Measurements from ENCODE around the gene TMED7.

TMED7 gene

DNA sequence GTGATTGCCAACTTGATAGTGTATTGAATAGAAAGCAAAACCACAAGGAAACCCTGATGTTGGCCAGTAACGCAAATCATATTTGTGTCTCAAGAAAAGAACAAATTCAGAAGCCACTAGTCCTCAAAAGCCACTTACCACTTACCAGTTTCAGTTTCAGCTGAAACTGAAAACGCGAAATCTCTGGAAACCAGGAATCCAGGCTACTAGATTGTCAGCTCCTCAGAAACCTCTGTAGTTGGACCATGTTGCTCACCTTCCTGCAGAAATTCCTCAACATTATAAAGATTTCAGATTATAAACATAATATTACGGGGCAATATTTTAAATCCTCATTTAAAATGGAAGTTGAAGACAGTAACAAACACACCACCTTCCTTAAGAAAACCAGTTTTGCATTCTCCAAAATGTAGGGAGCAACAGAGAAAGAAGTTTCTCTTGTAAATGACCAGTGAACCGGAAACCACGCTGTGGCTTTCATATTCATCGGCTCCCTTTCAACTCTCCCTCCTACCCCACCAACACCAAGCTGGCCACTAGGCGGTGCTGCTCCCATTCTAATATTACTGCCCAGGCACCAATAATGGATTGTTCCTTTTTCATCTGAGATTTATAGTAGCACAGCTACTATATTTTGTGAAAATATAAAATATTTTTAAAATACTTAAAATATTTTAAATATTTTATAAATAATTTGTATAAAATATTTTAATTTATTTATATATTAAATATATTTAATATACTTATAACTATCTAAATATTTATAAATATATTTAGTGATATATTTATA lies 8.7 kb upstream of the TMED7 start:
- peak; percentile 76 for DNase-seq (ENCODE audit: extremely low spot score)
- ChIA-PET CTCF (interaction anchor here (0.7 to 3.6 kb wide), 14 partner anchors 9 to 444 kb away, joined by 3 to 27 read pairs (median 4); partner anchors contain the start of genes ATG12 and TMED7), POLR2A (no interaction called here)
- TF ChIP-seq, protein P1, sequence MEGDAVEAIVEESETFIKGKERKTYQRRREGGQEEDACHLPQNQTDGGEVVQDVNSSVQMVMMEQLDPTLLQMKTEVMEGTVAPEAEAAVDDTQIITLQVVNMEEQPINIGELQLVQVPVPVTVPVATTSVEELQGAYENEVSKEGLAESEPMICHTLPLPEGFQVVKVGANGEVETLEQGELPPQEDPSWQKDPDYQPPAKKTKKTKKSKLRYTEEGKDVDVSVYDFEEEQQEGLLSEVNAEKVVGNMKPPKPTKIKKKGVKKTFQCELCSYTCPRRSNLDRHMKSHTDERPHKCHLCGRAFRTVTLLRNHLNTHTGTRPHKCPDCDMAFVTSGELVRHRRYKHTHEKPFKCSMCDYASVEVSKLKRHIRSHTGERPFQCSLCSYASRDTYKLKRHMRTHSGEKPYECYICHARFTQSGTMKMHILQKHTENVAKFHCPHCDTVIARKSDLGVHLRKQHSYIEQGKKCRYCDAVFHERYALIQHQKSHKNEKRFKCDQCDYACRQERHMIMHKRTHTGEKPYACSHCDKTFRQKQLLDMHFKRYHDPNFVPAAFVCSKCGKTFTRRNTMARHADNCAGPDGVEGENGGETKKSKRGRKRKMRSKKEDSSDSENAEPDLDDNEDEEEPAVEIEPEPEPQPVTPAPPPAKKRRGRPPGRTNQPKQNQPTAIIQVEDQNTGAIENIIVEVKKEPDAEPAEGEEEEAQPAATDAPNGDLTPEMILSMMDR (IDR thresholded peaks at IDR 0.05; ENCODE audit: control extremely low read depth, extremely low read depth, low read depth, missing control alignments) = peak; percentile 92

DNA sequence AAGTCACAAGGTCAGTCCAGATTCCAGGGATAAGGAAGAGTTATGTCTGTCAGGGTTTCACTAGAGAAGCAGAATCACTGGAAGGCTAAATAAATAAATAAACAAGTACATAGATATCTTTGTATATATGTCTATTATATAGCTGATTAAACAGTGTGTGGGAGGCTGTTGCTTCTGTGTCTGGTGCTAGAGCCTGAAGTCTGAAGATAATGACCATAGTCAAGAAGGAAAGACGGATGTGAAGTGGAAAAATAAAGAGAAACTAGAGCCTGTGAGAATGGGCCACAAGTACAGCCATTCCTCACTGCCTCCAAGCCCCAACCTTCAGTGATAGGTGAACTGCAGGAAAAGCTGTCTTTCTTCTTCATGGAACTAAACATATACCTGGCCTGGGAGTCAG lies 4.1 kb upstream of the TMED7 start:
- ChIA-PET POLR2A (no interaction called here), CTCF (interaction anchor here (1.0 to 2.0 kb wide), 4 partner anchors 13 to 438 kb away, joined by 3 to 6 read pairs (median 5); no protein-coding TSS in a partner anchor)
- TF ChIP-seq, protein P1 (IDR thresholded peaks at IDR 0.05; ENCODE audit: control extremely low read depth, extremely low read depth, low read depth, missing control alignments) = no peak
- no peak for DNase-seq (ENCODE audit: extremely low spot score)

DNA sequence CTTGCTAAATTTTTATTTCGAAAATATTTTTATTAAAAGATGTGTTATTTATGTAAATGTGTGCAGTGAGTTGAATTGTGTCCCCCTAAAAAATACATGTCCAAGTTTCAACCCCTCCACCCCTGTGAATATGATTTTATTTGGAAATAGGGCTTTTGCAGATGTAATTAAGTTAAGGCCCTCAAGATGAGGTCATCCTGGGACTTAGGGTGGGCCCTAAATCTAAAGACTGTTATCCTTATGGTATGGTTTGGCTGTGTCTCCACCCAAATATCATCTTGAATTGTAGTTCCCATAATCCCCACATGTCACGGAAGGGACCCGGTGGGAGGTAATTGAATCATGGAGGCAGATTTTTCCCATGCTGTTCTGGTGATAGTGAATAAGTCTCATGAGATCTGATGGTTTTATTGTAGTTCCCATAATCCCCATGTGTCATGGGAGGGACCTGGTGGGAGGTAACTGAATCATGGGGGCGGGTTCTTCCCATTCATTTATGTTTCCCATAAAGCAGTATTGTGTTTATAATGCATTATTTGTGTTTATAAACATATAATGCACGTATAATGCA lies 1.5 kb upstream of the TMED7 start:
- ChIA-PET CTCF (interaction anchor here (1.2 to 1.3 kb wide), 2 partner anchors 205 to 441 kb away, joined by 3 to 5 read pairs; no protein-coding TSS in a partner anchor), POLR2A (no interaction called here)
- DNase-seq (ENCODE audit: extremely low spot score) = no peak
- TF ChIP-seq, protein P1 (IDR thresholded peaks at IDR 0.05; ENCODE audit: control extremely low read depth, extremely low read depth, low read depth, missing control alignments) = no peak

DNA sequence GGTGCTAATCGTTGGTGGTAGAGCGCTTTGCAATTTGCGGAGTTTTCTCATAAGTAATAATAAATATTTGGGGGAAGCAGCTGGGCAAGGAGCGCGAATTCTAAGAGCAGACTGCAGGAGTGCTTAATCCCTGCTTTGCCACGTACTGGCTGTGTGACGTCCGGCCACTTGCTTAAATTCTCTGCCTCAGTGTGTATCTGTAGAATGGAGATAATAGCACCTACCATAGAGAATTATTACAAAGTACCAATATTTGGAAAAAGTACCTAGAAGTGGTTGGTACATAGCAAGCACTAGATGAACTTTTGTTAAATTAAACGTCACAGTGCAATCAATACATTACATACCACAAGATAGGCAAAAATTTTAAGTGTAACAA lies 598 bp upstream of the TMED7 start:
- POLR2A ChIA-PET = interaction anchor here (0.6 kb wide), 1 partner anchor 23 kb away, joined by 4 read pairs; no protein-coding TSS in a partner anchor
- CTCF ChIA-PET = interaction anchor here (0.9 kb wide), 1 partner anchor 22 kb away, joined by 3 read pairs; no protein-coding TSS in a partner anchor
- TF ChIP-seq, protein P1 (IDR thresholded peaks at IDR 0.05; ENCODE audit: control extremely low read depth, extremely low read depth, low read depth, missing control alignments) = no peak
- DNase-seq (ENCODE audit: extremely low spot score) = no peak

DNA sequence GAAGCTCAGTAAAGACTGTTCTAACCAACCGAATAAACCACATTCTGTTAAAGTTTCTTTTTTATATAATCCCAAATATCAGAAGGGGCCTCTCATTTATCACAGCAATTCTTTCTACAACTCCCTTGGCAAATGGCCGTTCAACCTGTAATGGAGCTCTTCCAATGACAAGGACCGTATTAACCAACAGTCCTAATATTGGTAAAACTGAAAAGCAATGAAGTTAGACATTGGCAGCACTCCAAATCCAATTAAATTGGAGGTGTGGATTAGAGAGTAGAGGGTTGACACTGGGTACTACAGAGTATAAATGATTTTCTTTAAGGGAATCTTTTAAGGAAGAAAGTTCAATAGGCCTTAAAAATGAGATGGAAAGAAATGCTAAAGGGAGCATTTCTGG lies 842 bp downstream of the TMED7 start:
- no peak for DNase-seq (ENCODE audit: extremely low spot score)
- TF ChIP-seq, protein P1 (IDR thresholded peaks at IDR 0.05; ENCODE audit: control extremely low read depth, extremely low read depth, low read depth, missing control alignments) = no peak
- CTCF ChIA-PET = interaction anchor here (1.0 to 3.9 kb wide), 14 partner anchors 10 to 443 kb away, joined by 3 to 27 read pairs (median 4); partner anchors contain the start of gene ATG12
- POLR2A ChIA-PET = interaction anchor here (0.7 to 1.0 kb wide), 2 partner anchors 9 to 84 kb away, joined by 3 to 4 read pairs; no protein-coding TSS in a partner anchor

DNA sequence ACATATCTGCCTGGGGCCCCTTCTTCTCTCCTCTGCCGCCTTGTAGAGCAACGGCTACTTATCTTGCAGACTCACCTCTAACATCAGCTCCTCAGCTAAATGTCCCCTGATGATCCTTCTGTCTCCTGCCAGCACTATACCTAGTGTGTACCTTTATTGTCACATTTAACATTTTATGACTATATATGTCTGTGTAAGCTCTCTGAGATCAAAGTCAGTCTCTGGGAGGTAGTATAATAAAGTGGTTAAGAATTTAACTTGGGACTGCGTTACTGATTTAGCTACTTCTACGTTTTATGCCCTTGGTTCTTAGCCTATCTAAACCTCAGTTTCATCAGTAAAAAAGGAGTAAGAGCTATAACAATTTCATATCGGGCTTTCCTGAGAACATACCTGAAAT lies 2.2 kb downstream of the TMED7 start:
- no peak for DNase-seq (ENCODE audit: extremely low spot score)
- POLR2A ChIA-PET = no interaction called here
- TF ChIP-seq, protein P1 (IDR thresholded peaks at IDR 0.05; ENCODE audit: control extremely low read depth, extremely low read depth, low read depth, missing control alignments) = no peak
- CTCF ChIA-PET = interaction anchor here (1.4 to 3.9 kb wide), 5 partner anchors 8 to 445 kb away, joined by 3 to 27 read pairs (median 15); no protein-coding TSS in a partner anchor
